Kidney (tissue), 22 donors: ENCODE measurements around the gene SORCS3. TPM values are rescaled to one million over a fixed set of nuclear protein-coding genes. Genes with fewer than 3 reads are reported as not detected.

ENCODE experiments used
- DNase-seq, 5 donors: peaks; one replicate each; pipeline ENCODE4 v3.0.0-alpha.2; 2013 to 2020
- FAIRE-seq: peaks from 2 replicates; lab custom pipeline; 2012; peaks lifted over from hg19 to GRCh38; lab: Jason Lieb, UNC
- H3K27ac ChIP-seq, 2 donors: one replicate each; pipeline ENCODE4 v1.7.0; 2013; ENCODE audit warnings: low read depth in 2 of 2, low read length in 2 of 2, inconsistent platforms in 1 of 2
- H3K27me3 ChIP-seq: one replicate; pipeline ENCODE4 v1.7.1; 2013; ENCODE audit warnings: low read length, inconsistent platforms; ENCODE audit not compliant: control insufficient read depth, insufficient read depth
- H3K36me3 ChIP-seq, 3 donors: one replicate each; pipeline versions ENCODE4 v1.7.0 to v1.7.1; 2013; ENCODE audit warnings: low read length in 3 of 3, control low read depth in 1 of 3, inconsistent platforms in 1 of 3; ENCODE audit not compliant: insufficient read depth in 3 of 3, control insufficient read depth in 2 of 3
- H3K4me1 ChIP-seq, 3 donors: one replicate each; pipeline versions ENCODE4 v1.7.0 to v1.7.1; 2013; ENCODE audit warnings: low read length in 3 of 3, inconsistent platforms in 1 of 3, low read depth in 1 of 3; ENCODE audit not compliant: control insufficient read depth in 2 of 3, insufficient read depth in 2 of 3
- H3K4me3 ChIP-seq, 3 donors: one replicate each; pipeline versions ENCODE4 v1.7.0 to v1.8.1; 2013; ENCODE audit warnings: low read length in 3 of 3, control low read depth in 1 of 3, inconsistent platforms in 1 of 3
- H3K9ac ChIP-seq, 3 donors: one replicate each; pipeline versions ENCODE4 v1.7.0 to v1.7.1; 2013; ENCODE audit warnings: low read length in 3 of 3, control low read depth in 1 of 3, inconsistent platforms in 1 of 3
- H3K9me3 ChIP-seq, 3 donors: one replicate each; pipeline versions ENCODE4 v1.7.0 to v1.7.1; 2013; ENCODE audit warnings: low read length in 3 of 3, control low read depth in 1 of 3, inconsistent platforms in 1 of 3; ENCODE audit not compliant: control insufficient read depth in 2 of 3, insufficient read depth in 1 of 3
- CTCF ChIP-seq: IDR thresholded peaks from 3 replicates; pipeline ENCODE4 v1.5.1; 2012; ENCODE audit warnings: mild to moderate bottlenecking, moderate library complexity, borderline replicate concordance; ENCODE audit not compliant: insufficient read depth; ENCODE audit errors: extremely low read depth
- intact Hi-C: fragments of 100-400 bp; cut with DNase I; formaldehyde crosslinking; loops from one replicate; pipeline ENCODE4 v1.11.1; 2022
- long read RNA-seq, 10 donors: library from polyadenylated mRNA in 1 of 10; unstranded in 1 of 10; transcript quantifications; one replicate each; pipeline ENCODE4 v2.0.0 and lab custom pipeline, GENCODE V29; 2021 to 2026
- polyA plus RNA-seq: library from polyadenylated mRNA; stranded (reverse); fragments of 350-450 nt; fragmentation: Illumina TruSeq; extraction: RNeasy Lipid Tissue Mini Kit (QIAGEN cat#74804); gene quantifications from one replicate; pipeline ENCODE4 v1.2.3, GENCODE V29; 2014; ENCODE audit warnings: low read depth, low replicate concordance; ENCODE audit not compliant: insufficient read depth
- total RNA-seq: library from RNA; stranded (reverse); fragmentation: NEBNext Ultra II Directional; extraction: Animal tissue kit (Norgen Biotek cat#: 25700); gene quantifications from one replicate; pipeline ENCODE4 v1.2.1, GENCODE V29; 2021
- donor health status: control.
- donor health status: control.
- donor health status: control.
- donor health status: control.
- donor health status: control.
- donor health status: DM: yes; HTN: yes; CAD: no.
- donor health status: Normal renal cell carcinoma (clear cell type).

SORCS3 gene
- 1.1 TPM for total RNA-seq
- polyA plus RNA-seq, result 0.52 TPM
- long read RNA-seq, donor 1, result 0 reads
- long read RNA-seq, donor 2, result 0 reads
- long read RNA-seq, donor 3, result 0 reads
- long read RNA-seq, donor 4, result 0 reads
- long read RNA-seq, donor 5, result 0 reads
- long read RNA-seq, donor 6, result 0 reads
- long read RNA-seq, donor 7, result 0 reads
- long read RNA-seq, donor 8, result 0 reads
- long read RNA-seq, donor 9, result 0 reads
- long read RNA-seq, donor 10, result 0 reads

GRCh38 chr10:104641187-104641936, at the start of gene SORCS3:
SORCS3 (plus strand) TSS chr10:104641290.
- Histone ChIP-seq H3K9ac (no peak within 1 kb of the TSS), H3K27me3 (peaks cover 9% of the 10 kb centered on the region), H3K9me3 (no peaks in the 10 kb centered on the region), H3K4me1 (no peaks in the 10 kb centered on the region), H3K36me3 (no peaks in the 10 kb centered on the region), H3K4me3 (no peak within 1 kb of the TSS), H3K27ac (no peak within 1 kb of the TSS)
- no peak for FAIRE-seq
- intact Hi-C loops, result no loop called here
- no peak for TF ChIP-seq CTCF
- DNase-seq, result peak; percentile 45 to 67 (median 59)

GRCh38 chr10:104591441-104591840, 49.6 kb upstream of the SORCS3 start:
- Histone ChIP-seq H3K4me3 (no peak overlapping the region), H3K9ac (no peak overlapping the region), H3K27ac (no peak overlapping the region), H3K27me3 (no peaks in the 10 kb centered on the region), H3K36me3 (no peaks in the 10 kb centered on the region), H3K9me3 (no peaks in the 10 kb centered on the region), H3K4me1 (no peaks in the 10 kb centered on the region)
- no peak for FAIRE-seq
- no peak for DNase-seq
- TF ChIP-seq CTCF, result no peak
- intact Hi-C loops, result no loop called here

- Histone ChIP-seq H3K36me3 (no peaks in the 10 kb centered on the region), H3K4me1 (no peaks in the 10 kb centered on the region), H3K4me3 (no peak overlapping the region), H3K27me3 (no peaks in the 10 kb centered on the region), H3K9me3 (no peaks in the 10 kb centered on the region), H3K27ac (no peak overlapping the region), H3K9ac (no peak overlapping the region)
- no peak for TF ChIP-seq CTCF
- DNase-seq, result peak in 1 of 5 donors; percentile 29
- no peak for FAIRE-seq
- intact Hi-C loops, result no loop called here
Observed at GRCh38 chr10:104601166-104601565, 39.9 kb upstream of the SORCS3 start.
